Mesenchymal stem cell (in vitro differentiated cells and primary cell): ENCODE data around the gene OR4A15. TPM values are rescaled to one million over a fixed set of nuclear protein-coding genes. Genes with fewer than 3 reads are reported as not detected.

ENCODE experiments used
- DNase-seq: peaks from one replicate; pipeline ENCODE4 v3.0.0-alpha.2; 2013
- H2AFZ ChIP-seq: one replicate; pipeline ENCODE4 v1.6.1; 2013; ENCODE audit warnings: low read depth, mild to moderate bottlenecking, control low read depth, inconsistent platforms, low read length, moderate library complexity
- H2AK5ac ChIP-seq: 2 replicates; pipeline ENCODE4 v1.6.1; 2013; ENCODE audit warnings: low read length, moderate library complexity, mild to moderate bottlenecking, inconsistent platforms; ENCODE audit not compliant: severe bottlenecking
- H2BK120ac ChIP-seq: one replicate; pipeline ENCODE4 v1.6.1; 2013; ENCODE audit warnings: low read depth, mild to moderate bottlenecking, inconsistent platforms, low read length, moderate library complexity
- H2BK12ac ChIP-seq, 2 experiments: one replicate each; pipeline ENCODE4 v1.6.1; 2013; ENCODE audit warnings: inconsistent platforms in 2 of 2, low read length in 2 of 2, mild to moderate bottlenecking in 2 of 2, moderate library complexity in 2 of 2, control low read depth in 1 of 2
- H2BK15ac ChIP-seq: one replicate; pipeline ENCODE4 v1.6.1; 2013; ENCODE audit warnings: mild to moderate bottlenecking, low read depth, inconsistent platforms; ENCODE audit not compliant: poor library complexity, severe bottlenecking
- H2BK5ac ChIP-seq: 2 replicates; pipeline ENCODE4 v1.6.1; 2013; ENCODE audit warnings: low read depth, mild to moderate bottlenecking, low read length, control low read depth, inconsistent platforms; ENCODE audit not compliant: poor library complexity, severe bottlenecking
- H3K14ac ChIP-seq, 2 experiments: one replicate each; pipeline ENCODE4 v1.6.1; 2013; ENCODE audit warnings: inconsistent platforms in 2 of 2, low read length in 2 of 2, control low read depth in 1 of 2, mild to moderate bottlenecking in 1 of 2, moderate library complexity in 1 of 2
- H3K18ac ChIP-seq, 2 experiments: one replicate each; pipeline ENCODE4 v1.6.1; 2013; ENCODE audit warnings: inconsistent platforms in 2 of 2, low read length in 2 of 2, control low read depth in 1 of 2, low read depth in 1 of 2, mild to moderate bottlenecking in 1 of 2
- H3K23ac ChIP-seq, 2 experiments: one replicate each; pipeline ENCODE4 v1.6.1; 2013; ENCODE audit warnings: inconsistent platforms in 2 of 2, low read length in 2 of 2, mild to moderate bottlenecking in 2 of 2, moderate library complexity in 2 of 2, control low read depth in 1 of 2
- H3K27ac ChIP-seq: 2 replicates; pipeline ENCODE4 v1.5.1; 2013; ENCODE audit warnings: mild to moderate bottlenecking, moderate library complexity, low read length, control low read depth, inconsistent platforms; ENCODE audit not compliant: poor library complexity, severe bottlenecking
- H3K27me3 ChIP-seq, 2 experiments: 2 replicates each; pipeline versions ENCODE4 v1.6.1 to v1.7.0; 2013; ENCODE audit warnings: low read length in 2 of 2, mild to moderate bottlenecking in 2 of 2, moderate library complexity in 2 of 2, control low read depth in 1 of 2, inconsistent platforms in 1 of 2; ENCODE audit not compliant: control insufficient read depth in 1 of 2, insufficient read depth in 1 of 2
- H3K36me3 ChIP-seq, 2 experiments: 2 replicates each; pipeline versions ENCODE4 v1.6.1 to v1.7.0; 2013; ENCODE audit warnings: low read length in 2 of 2, control low read depth in 1 of 2, inconsistent platforms in 1 of 2, low read depth in 1 of 2, mild to moderate bottlenecking in 1 of 2; ENCODE audit not compliant: insufficient read depth in 2 of 2, control insufficient read depth in 1 of 2
- H3K4ac ChIP-seq, 2 experiments: one replicate each; pipeline ENCODE4 v1.6.1; 2013; ENCODE audit warnings: inconsistent platforms in 2 of 2, low read length in 2 of 2, mild to moderate bottlenecking in 2 of 2, moderate library complexity in 2 of 2, control low read depth in 1 of 2, low read depth in 1 of 2
- H3K4me1 ChIP-seq: 2 replicates; pipeline ENCODE4 v1.6.1; 2013; ENCODE audit warnings: low read depth, low read length, control low read depth; ENCODE audit not compliant: control insufficient read depth, insufficient read depth
- H3K4me2 ChIP-seq: 2 replicates; pipeline ENCODE4 v1.6.1; 2013; ENCODE audit warnings: low read length, mild to moderate bottlenecking, inconsistent platforms; ENCODE audit not compliant: poor library complexity, severe bottlenecking
- H3K4me3 ChIP-seq, 2 experiments: 2 replicates each; pipeline versions ENCODE4 v1.5.1 to v1.7.0; 2013; ENCODE audit warnings: low read length in 2 of 2, mild to moderate bottlenecking in 2 of 2, control low read depth in 1 of 2, low read depth in 1 of 2; ENCODE audit not compliant: insufficient read depth in 1 of 2
- H3K79me1 ChIP-seq: replicated peaks from 2 replicates; pipeline ENCODE4 v1.6.1; 2013; ENCODE audit warnings: mild to moderate bottlenecking, control low read depth, low read length, inconsistent platforms; ENCODE audit not compliant: poor library complexity, severe bottlenecking
- H3K9ac ChIP-seq: 2 replicates; pipeline ENCODE4 v1.7.0; 2013; ENCODE audit warnings: mild to moderate bottlenecking, low read length, moderate library complexity
- H3K9me3 ChIP-seq: 2 replicates; pipeline ENCODE4 v1.7.0; 2013; ENCODE audit warnings: mild to moderate bottlenecking, low read length; ENCODE audit not compliant: control insufficient read depth
- H4K8ac ChIP-seq: one replicate; pipeline ENCODE4 v1.6.1; 2013; ENCODE audit warnings: inconsistent platforms, mild to moderate bottlenecking, low read length, moderate library complexity
- H4K91ac ChIP-seq: one replicate; pipeline ENCODE4 v1.6.1; 2013; ENCODE audit warnings: mild to moderate bottlenecking, low read length, inconsistent platforms
- WGBS: methylation state at CpG from one replicate; pipeline ENCODE4 v1.1.7; 2013; ENCODE audit warnings: mixed read lengths; 5-methylcytosine and 5-hydroxymethylcytosine counted together
- small RNA-seq: library from polyadenylated mRNA; stranded (forward); fragments of <200 nt; extraction: miRNeasy Mini kit (QIAGEN cat#:217004); gene quantifications from one replicate; pipeline ENCODE3, GENCODE V24; 2013; ENCODE audit warnings: low read depth

Gene OR4A15

GRCh38 chr11:55349032-55349431 is 18.7 kb upstream of the OR4A15 start:
- Histone ChIP-seq H3K27ac (no peak overlapping the region), H2BK120ac (no peak overlapping the region), H3K9ac (no peak overlapping the region), H3K79me1 (no peaks in the 10 kb centered on the region), H3K36me3 (no peaks in the 10 kb centered on the region), H3K4me1 (no peaks in the 10 kb centered on the region), H3K9me3 (peaks cover 25% of the 10 kb centered on the region), H3K14ac (no peak overlapping the region), H2BK5ac (no peak overlapping the region), H4K8ac (no peak overlapping the region), H3K23ac (no peak overlapping the region), H2AFZ (no peak overlapping the region), H2AK5ac (no peak overlapping the region), H3K4ac (no peak overlapping the region), H3K4me3 (no peak overlapping the region), H3K18ac (no peak overlapping the region), H2BK12ac (no peak overlapping the region), H3K27me3 (no peaks in the 10 kb centered on the region), H3K4me2 (no peak overlapping the region), H2BK15ac (no peak overlapping the region), H4K91ac (no peak overlapping the region)
- WGBS = 19% methylated on average over 1 of the region's 1 CpG
- no peak for DNase-seq

DNA sequence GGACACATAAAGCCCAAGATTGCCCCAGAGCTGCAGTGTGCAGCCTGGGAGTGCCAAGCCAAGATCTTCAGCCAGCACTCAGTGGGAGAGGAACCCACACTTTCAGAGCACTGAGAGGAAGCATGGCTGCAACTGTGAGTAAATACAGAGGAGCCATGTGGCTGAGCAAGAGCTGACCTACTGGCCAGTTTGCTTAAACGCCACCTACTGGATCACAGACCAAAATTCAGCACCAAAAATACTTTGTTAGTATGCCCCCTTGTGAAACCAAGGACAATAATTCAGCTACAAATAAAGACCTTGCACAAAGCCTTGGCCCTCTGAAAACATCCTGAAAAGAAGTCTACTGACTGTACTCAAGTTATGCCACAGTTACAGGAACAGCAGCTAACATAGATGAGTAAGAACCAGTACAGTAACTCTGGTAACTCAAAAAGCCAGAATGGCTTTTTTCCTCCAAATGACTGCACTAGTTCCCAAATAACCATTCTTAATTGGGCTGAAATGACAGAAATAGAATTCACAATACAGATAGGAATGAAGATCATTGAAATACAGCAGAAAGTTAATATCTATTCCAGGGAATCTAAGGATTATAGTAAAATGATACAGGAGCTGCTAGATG is 10.1 kb upstream of the OR4A15 start:
- Histone ChIP-seq H3K4me3 (no peak overlapping the region), H3K4me2 (no peak overlapping the region), H3K4ac (no peak overlapping the region), H3K4me1 (no peaks in the 10 kb centered on the region), H4K91ac (no peak overlapping the region), H2AFZ (no peak overlapping the region), H2BK5ac (no peak overlapping the region), H4K8ac (no peak overlapping the region), H3K18ac (no peak overlapping the region), H2BK12ac (no peak overlapping the region), H2AK5ac (no peak overlapping the region), H3K23ac (no peak overlapping the region), H3K79me1 (no peaks in the 10 kb centered on the region), H3K36me3 (no peaks in the 10 kb centered on the region), H3K9me3 (peaks cover 19% of the 10 kb centered on the region), H2BK120ac (no peak overlapping the region), H3K14ac (no peak overlapping the region), H2BK15ac (no peak overlapping the region), H3K9ac (no peak overlapping the region), H3K27ac (no peak overlapping the region), H3K27me3 (no peaks in the 10 kb centered on the region)
- no peak for DNase-seq
- WGBS = 15% methylated on average over 1 of the region's 1 CpG

DNA sequence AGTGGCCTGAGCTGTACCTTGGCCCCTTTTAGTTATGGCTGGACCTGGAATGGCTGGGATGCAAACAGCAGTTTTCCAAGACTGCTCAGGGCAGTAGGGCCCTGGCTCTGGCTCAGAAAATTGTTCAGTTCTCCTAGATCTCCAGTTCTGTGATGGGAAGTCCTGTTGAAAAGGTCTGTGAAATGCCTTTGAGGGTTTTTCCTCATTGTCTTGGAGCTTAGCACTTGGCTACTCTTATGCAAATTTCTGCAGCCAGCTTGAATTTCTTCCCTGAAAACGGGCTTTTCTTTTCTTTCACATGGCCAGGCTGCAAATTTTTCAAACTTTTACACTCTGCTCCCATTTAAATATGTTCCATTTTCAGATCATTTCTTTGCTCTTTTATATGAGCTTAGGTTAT is 33.2 kb downstream of the OR4A15 start:
- no peak overlapping the region for H3K14ac ChIP-seq
- H3K27ac ChIP-seq = no peak overlapping the region
- no peak overlapping the region for H3K9ac ChIP-seq
- no peak overlapping the region for H3K18ac ChIP-seq
- no peak overlapping the region for H2BK5ac ChIP-seq
- WGBS = 13% methylated on average over 1 of the region's 1 CpG
- no peak overlapping the region for H2AK5ac ChIP-seq
- no peaks in the 10 kb centered on the region for H3K4me1 ChIP-seq
- H3K9me3 ChIP-seq = peaks cover 24% of the 10 kb centered on the region
- H4K8ac ChIP-seq = no peak overlapping the region
- no peak overlapping the region for H3K23ac ChIP-seq
- no peak overlapping the region for H3K4me2 ChIP-seq
- no peaks in the 10 kb centered on the region for H3K79me1 ChIP-seq
- H2BK120ac ChIP-seq = no peak overlapping the region
- H2BK12ac ChIP-seq = no peak overlapping the region
- H2BK15ac ChIP-seq = no peak overlapping the region
- no peak overlapping the region for H4K91ac ChIP-seq
- H3K27me3 ChIP-seq = no peaks in the 10 kb centered on the region
- no peak overlapping the region for H3K4ac ChIP-seq
- H2AFZ ChIP-seq = no peak overlapping the region
- no peak for DNase-seq
- no peak overlapping the region for H3K4me3 ChIP-seq
- no peaks in the 10 kb centered on the region for H3K36me3 ChIP-seq

Small RNAs within 50 kb of the gene (small RNA-seq; reads per million reads assigned to genes)
- not detected for gene OR4X7P
